Activated T-helper 1 cell treated with Interleukin-2 at 50 U/mL for 16 hours (primary cell): ENCODE data around the gene PLA2G6.
"Not testable (repeated sequence)": the region's sequence is repeated elsewhere in the genome, so short reads cannot be mapped to it uniquely, and the experiment has no call there.

Source experiments
- DNase-seq: peaks from one replicate; pipeline ENCODE4 v3.0.0-alpha.2; 2020; ENCODE audit warnings: low read depth

PLA2G6 gene

DNA sequence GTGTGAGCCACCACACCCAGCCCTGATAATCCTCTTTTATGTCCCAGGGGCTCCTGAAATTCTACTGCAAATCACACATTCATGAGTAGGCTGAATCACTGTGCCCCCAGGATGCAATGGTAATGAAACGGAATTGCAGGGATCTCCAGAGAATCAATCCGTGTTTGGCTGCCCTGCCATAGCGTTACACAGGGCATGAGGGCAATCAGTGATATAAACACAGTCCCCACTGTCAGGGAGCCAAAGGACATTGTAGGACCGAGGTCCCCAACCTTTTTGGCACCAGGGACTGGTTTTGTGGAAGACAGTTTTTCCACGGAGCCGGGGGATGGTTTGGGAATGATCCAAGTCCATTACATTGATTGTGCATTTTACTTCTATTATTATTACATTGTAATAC lies 9.0 kb upstream of the PLA2G6 start:
- DNase-seq: no peak

DNA sequence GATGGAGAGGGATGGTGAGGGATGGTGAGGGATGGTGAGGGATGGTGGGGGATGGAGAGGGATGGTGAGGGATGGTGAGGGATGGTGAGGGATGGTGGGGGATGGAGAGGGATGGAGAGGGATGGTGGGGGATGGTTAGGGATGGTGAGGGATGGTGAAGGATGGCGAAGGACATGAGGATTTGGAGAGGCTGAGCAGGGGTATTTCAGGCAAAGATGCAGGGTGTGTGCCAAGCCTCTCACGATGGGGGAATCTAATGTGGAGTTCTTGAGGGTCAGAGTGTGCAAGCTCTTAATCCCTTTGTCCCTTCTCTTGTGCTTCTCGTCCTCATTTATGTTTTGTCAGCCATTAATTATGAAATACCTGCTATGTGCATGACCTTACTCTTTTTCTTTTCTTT lies 7.5 kb upstream of the PLA2G6 start:
- no peak for DNase-seq

DNA sequence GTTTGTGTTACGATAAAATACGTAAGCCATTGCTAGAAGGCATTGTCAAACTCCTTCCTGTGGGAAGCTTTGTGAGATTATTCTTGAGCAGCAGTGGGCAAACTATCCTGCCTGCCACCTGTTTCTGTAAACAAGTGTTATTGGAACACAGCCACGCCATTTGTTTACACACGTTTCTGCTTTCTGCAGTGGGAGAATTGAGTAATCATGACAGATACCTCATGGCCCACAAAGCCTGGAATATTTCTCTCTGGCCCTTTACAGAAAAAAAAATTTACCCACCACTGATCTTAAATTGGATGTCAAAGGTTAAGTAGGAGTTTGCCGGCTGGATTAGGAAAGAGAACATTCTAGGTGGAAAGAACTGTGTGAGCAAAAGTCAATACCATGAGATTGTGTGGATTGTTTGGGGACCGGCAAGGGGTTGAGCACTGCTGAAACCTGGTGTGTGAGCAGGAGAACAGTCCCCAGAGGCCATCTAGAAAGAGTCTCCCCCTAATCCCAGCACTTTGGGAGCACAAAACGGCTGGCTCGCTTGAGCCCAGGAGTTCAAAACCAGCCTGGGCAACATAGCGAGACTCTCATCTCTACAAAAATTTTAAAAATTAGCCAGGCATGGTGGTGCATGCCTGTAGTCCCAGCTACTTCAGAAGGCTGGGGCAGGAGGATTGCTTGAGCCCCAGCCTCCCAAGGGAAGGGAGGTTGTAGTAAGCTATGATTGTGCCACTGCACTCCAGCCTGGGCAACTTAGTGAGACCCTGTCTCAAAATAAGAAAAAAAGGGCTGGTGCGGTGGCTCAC lies 6.0 kb upstream of the PLA2G6 start:
- no peak for DNase-seq

DNA sequence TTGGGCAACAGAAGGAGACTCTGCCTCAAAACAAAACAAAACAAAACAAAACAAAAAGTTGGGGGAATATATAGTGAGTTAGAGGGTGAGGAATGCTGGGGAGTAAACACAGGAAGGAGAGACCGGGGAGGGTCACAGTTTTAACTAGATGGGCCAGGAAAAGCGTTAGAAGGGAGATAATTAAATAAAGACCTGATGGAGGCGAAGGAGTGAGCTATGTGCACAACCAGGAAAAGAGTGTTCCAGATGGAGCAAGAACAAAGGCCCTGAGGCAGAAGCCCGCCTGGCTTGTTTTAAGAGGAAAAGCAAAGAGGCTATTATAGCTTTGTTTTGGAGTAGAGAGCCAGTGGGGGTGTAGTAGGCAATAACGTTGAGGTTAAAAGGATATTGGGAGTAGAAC lies 4.8 kb upstream of the PLA2G6 start:
- no peak for DNase-seq

DNA sequence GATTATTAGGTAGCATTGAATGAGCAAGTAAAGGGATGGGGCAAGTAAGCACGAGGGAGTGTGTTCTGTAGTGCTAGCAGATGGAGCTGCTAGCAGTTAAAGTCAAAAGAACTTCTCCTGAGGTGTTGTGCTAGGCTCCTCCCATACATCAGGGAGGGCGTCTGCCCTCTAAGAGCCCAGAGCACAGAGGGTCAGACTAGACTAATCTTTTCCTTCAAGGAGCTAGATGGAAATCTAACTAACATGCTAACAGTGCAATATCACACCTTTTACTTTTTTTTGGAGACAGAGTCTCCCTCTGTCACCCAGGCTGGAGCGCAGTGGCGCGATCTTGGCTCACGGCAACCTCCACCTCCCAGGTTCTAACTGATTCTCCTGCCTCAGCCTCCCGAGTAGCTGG lies 3.2 kb upstream of the PLA2G6 start:
- no peak for DNase-seq

DNA sequence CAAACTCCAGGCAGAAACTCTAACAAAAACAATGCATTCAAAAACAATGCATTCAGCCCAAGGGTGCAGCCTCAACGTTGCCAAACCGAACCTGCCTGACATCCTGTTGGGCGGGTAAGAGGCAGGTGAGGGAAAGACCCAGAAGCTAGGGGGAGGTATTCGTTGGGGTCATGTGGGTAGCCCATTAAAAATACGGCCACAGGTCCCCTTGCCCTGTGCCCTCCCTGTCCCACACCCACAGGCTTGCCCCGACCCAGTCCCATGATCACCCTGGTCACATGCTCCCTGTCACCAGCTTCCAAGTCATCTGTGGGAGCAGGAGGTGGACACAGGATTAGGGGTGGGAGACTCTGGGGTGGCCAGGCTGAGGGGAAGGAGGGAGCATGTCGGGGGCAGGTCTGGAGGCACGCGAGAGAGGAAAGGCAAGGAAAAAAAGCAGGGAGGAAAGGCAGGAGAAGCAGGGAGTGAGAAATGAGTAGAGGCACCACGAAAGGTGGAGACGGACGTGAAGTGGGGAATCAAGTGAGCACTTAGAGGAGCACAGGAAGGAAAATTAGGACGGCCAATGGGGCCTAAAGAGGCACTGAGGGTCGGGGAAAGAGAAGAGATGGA lies 683 bp downstream of the PLA2G6 start:
- peak; percentile 13 for DNase-seq

DNA sequence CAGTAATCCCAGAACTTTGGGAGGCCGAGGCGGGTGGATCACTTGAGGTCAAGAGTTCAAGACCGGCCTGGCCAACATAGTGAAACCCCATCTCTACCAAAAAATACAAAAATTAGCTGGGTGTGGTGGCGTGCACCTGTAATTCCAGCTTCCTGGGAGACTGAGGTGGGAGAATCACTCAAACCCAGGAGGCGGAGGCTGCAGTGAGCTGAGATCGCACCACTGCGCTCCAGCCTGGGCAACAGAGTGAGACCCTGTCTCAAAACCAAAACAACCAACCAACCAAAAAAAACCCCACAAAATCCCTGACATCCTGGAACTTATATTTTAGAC lies 3.1 kb downstream of the PLA2G6 start:
- not testable (repeated sequence) for DNase-seq

DNA sequence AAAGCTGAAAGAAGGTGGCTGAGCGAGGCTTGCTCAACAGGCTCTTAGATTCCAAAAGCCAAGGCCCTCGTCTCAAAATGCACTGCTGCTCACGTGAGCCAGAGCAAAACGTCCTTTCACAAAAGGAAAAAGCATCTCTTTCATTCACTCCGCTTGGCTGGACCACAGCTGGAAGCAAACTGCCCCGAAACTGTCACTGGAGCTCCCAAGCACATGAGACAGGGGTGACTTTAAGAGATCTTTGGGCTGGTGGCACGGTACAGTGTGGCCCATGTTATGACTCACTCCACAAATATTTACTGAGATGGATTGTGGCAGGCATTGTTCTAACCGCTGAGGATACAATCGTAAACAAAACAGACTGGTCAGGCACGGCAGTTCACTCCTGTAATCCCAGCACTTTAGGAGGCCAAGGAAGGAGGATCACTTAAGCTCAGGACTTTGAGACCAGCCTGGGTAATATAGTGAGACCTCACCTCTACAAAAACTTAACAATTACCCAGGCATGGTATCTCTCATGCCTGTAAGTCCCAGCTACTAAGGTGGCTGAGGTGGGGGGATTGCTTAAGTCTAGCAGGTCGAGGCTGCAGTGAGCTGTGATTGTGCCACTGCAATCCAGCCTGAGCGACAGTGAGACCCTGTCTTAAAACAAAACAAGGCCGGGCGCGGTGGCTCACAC lies 3.6 kb downstream of the PLA2G6 start:
- DNase-seq: no peak

DNA sequence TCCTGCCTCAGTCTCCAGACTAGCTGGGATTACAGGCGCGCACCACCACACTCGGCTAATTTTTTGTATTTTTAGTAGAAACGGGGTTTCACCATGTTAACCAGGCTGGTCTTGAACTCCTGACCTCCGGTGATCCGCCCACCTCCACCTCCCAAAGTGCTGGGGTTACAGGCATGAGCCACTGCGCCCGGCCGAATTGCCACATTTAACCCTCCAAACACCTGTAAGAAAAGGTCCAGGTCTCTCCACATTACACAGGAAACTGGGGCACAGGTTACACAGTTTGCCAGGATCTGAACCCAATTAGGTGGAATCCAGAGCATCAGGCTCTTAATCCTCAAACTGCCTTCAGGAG lies 4.1 kb downstream of the PLA2G6 start:
- DNase-seq: not testable (repeated sequence)

DNA sequence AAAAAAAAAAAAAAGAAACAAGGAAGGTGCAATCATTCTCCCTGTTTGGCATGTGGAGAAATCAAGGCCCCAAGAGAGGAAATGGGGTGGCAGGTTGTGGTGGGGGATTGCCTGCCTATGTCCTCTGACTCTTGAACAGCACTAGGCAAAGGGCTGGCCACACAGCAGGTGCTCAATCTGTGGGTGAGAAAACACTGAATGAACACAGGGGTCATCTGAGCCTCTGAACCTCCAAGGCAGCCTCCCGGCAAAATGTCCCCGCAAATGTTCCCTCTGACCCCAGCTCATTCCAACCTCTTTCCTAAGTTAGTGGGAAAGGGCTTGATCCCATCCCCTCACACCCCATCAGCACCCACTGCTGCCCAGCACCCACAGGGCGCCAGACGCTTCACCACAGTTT lies 4.6 kb downstream of the PLA2G6 start:
- no peak for DNase-seq

DNA sequence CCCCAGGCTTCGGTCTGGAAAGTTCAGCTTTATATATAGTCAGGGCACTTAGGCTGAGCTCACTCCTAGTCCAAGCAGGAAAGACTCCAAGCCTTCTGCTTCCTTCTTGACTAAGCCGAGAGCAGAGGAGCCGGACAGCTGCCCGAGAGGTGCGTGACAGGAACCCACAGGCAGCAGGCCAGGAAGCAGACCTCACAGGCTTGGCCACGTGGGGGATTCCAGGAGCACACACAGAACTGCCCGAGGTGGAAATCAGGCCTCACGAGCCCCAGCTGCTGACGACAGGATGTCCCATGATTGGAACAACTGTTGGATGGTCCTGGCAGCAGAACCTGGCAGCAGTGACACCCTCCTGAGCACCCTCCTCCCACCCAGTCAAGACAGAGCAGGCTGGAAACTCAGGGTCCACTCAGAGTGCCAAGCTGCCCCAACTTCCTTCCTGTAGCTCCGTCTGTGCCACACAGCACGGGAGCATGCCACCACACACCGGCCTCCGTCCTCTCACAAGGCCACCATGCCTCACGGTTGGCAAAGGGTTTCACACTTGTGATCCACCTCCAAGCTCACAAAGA lies 5.4 kb downstream of the PLA2G6 start:
- DNase-seq: peak; percentile 14

DNA sequence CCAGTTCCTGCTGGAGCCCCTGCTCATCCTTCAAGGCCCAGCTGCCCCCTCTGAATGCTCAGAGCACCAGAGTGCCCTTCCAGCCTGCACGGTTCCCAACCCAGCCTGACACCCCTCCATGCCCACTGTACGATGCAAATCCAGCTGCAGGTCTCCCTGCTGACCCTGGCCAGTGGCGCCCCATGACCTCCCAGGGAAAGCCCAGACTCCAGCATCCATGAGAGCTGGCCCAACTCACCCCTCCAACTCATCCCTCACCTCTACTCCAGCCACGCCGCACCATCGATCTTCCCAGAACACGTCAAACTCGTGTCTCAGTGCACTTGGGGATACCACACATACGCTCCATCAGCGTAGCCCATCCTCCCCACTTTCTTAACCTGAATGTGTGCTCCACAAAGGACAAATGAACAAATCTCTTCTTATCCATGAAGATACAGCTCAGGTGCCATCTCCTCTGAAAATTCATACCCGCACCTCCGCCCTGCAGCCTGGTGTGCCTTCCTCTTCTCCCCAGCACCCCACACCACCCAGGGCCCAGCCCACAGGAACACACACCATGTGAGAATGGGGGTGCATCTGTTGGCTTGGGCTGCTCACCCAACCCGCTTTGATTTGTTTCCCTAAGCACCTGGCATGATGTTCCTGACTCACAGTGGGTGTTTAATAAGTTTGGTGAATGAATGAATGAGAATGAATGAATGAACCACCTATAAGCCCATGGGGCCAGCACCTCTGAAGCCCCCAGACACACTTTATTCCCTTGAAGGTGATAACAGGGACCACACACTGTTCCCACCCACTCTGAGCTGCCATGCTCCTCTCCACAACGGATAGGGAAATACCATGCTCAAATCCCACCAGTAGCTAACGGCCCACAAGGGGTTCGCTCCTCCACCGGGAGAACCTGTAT lies 6.2 kb downstream of the PLA2G6 start:
- DNase-seq: no peak

DNA sequence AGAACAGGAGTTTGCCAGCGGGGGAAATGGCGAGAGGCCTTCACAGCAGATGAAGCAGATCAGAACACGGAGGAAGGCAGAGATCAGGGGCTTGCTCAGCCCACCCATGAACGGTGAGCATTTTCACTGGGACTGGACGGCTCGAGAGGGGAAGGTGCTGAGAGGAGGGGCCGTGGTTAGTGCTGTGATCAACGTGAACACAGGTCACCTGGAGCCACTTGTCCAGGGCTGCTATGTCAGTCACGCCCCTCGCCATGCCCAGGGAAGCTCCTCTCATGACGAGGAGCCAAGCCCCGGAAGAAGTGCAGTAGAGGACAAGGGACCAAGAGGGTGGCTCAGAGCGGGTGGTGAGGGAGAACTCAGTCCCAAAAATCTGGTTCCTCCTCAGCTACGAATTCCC lies 7.0 kb downstream of the PLA2G6 start:
- DNase-seq: no peak

DNA sequence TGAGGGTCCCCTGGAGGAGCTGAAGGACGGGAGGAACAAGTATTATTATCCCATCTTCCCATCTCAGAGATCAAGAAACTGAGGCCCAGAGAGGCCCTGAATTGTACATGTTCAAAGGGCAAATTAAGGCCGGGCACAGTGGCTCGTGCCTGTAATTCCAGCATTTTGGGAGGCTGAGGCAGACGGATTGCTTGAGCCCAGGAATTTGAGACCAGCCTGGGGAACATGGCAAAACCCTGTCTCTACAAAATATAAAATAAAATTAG lies 8.1 kb downstream of the PLA2G6 start:
- no peak for DNase-seq

DNA sequence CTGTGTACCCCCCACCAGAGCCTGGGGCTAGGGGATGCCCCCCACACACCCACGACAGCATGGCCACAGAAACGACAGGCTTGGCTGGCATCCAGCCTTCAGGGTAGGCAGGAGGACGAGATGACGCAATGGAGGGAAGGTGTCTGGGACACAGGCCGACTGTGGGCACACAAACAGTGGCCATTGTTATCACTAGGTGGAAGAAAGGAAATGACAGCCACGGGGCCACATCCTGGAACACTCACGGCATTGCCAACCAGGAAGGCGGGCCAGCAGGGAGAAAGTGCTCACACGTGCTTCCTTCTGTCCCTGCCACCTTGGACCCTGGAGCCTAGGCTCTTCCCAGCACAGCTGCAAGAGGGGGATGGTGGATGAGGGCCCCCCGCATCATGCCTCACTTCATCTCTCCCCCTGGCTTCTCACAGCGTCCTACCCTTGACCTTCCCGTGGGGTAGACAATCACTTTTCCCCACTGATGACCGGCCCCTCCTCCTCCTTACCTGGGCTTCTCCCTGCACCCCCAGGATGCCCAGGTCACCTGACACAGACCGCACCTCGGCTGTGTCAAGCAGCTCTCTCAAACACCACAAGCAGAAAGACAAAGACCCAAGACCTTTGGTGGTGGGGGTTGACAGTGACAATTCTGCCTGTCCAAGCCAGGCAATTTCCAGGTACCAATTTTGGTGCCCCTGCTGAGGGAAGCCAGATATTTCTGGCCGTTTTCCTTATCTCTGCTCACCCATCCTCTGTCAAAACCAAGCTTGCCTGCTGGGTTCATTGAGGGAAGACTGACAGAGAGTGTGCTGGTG lies 8.6 kb downstream of the PLA2G6 start:
- DNase-seq: no peak

DNA sequence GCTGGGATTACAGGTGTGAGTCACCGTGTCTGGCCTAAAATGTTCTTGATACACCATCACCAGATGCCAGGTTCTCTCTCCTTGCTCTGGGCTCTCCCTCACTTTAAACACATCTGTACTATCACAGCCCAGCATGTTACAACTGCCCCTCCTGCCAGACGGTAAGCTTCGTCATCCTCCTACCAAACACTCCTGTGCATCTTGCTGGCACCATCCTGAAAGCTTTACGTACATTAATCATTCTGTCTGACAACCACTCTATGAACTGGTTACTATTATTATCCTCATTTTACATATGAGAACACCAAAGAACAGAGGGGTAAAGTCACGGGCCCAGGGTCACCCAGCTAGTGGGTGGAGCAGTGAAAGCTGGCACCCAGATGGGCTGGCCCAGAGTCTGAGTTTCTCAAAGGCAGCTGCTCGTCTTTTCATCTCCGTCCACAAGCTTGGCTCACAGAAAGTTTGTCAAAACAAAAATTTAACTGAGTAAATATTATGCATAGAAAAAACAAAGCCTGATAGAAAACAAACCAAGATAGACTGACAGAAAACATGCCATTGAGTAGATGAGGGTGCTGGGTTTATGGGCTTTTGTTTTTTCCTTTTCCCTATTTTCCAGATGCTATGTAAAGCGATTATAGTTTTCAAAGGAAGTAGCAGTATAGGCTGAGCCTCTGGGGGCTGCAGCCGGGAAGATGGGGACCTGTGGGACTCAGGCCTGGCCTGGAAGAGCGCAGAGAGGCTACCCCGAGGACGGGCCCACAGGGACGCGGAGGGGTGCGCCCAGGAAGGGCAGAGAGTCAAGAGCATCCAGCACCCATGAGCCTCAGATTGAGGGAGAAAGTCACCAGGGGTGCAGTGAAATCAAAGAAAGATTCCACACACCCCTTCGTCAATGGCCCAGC lies 9.5 kb downstream of the PLA2G6 start:
- DNase-seq: no peak

DNA sequence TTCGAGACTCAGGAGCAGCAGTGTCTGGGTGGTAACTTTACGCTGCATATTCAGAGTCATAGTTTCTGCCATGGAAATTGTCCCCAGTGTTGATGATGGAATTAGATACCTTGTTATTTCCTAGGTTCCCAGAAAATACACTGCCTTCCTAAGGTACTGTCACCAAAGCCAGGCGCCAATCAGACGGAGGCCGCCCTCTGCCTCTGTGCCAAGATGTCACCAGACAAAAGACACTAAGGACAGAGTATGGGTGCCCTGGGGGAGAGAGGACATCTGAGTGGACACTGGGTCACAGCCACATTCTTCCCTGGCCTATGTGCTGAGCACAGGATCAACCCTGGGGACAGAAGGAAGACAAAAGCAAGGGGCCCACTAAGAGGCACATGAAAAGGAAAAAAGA lies 11.2 kb downstream of the PLA2G6 start:
- no peak for DNase-seq

DNA sequence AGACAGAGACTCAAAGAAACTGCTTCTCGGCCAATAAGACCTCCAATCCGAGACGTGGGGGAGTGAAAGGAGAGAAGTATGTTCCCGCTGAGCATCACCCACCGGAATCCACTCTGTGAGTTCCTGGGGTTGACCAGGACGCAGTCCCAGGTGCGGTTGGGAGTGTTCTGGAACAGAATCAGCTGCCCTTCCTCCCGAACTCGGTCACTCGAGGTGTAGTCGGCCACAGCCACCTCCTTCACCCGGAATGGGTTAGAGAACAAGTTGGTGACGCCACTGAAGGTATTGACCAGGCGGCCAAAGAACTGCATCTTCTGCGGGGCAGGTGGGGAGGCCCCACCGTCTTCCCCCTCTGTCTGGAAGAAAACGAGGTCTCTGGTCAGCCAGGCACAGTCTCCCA lies 12.5 kb downstream of the PLA2G6 start:
- DNase-seq: no peak

DNA sequence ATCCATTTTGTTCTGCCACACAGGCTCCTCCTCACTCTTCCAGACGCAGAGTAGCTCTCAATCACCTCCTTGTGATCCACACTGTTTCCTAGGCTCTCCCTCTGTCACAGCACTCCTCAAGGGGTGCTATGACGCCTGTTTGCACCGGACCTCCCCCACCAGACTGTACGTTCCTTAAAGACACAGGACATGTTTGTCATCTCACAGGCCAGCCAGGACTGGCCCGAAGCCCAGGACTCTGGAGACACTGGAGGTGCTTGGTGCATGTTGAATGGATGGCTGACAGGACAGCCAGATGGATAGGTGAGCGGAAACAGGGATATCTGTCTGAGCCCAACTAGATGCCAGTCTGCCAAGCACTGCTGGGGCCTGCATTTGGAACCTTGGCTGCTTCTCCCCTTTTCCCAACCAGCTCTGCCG lies 13.6 kb downstream of the PLA2G6 start:
- no peak for DNase-seq

DNA sequence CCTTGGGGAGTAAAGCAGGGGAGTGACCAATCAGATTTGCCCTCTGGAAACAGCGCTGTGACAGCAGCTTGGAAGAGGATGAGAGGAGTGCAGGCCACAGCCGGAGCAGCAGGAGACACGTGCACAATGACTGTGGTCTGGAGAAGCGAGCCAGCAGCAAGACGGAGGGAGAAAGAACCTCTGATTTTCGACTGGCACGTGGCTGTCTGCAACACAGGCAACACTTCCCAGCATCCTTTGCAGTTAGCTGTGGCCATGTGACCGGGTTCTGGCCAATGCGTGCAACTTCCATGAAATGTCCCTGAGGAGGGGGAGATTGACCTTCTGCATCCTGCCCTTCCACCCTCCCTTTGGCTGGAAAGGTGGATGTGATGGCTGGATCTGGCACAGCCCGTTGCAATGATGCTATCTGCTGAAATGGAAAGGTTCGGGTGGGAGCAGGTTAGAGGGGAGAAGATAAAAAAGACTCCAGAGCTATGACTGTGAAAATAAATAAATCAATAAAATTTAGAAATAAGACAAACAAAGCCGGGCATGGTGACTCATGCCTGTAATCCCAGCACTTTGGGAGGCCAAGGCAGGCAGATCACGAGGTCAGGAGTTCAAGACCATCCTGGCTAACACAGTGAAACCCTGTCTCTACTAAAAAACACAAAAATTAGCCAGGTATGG lies 15.6 kb downstream of the PLA2G6 start:
- DNase-seq: no peak
